A549 (cell line): Measurements from ENCODE around the gene NTM.

ENCODE experiments used
- KDM1A ChIP-seq: fragments of 200-600 bp; sonication (generic); IDR thresholded peaks from 2 replicates; pipeline ENCODE4 v1.6.1; 2016; ENCODE audit warnings: low read depth, mild to moderate bottlenecking
- POLR2A ChIP-seq: IDR thresholded peaks from 2 replicates; pipeline ENCODE4 v1.6.1; 2012; ENCODE audit warnings: mild to moderate bottlenecking, low read length
- POLR2AphosphoS2 ChIP-seq: conservative IDR thresholded peaks from 2 replicates; pipeline ENCODE4 v1.6.1; 2012; ENCODE audit warnings: low read length, improper control_type of control experiment, inconsistent platforms
- TF ChIP-seq, protein P1 (sequence below): fragments of >200 bp; sonication (Bioruptor Twin); formaldehyde crosslinking; IDR thresholded peaks from 3 replicates; pipeline ENCODE4 v1.5.1; 2016

DNA sequence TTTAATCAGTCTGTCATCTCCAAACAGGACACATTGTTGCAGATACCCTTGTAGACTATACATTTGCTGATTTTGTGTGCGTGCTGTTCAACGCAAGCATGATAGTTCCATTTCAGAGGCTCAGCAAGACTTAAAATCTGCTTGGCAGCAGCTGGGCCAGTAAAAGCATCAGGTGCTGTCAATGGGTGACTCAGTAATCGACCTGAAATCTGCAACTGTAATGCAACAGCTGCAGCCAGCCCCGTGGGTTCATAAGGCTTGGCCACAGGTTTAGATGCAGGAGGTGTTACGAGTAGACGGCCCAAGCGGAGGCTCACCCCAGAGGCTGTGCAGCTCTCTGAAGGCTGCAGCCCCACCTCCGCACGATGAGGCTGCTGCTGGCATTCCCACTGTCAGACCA is 84.6 kb downstream of the NTM start:
- no peak for TF ChIP-seq POLR2A
- no peak for TF ChIP-seq POLR2AphosphoS2
- no peak for TF ChIP-seq KDM1A
- TF ChIP-seq, protein P1, sequence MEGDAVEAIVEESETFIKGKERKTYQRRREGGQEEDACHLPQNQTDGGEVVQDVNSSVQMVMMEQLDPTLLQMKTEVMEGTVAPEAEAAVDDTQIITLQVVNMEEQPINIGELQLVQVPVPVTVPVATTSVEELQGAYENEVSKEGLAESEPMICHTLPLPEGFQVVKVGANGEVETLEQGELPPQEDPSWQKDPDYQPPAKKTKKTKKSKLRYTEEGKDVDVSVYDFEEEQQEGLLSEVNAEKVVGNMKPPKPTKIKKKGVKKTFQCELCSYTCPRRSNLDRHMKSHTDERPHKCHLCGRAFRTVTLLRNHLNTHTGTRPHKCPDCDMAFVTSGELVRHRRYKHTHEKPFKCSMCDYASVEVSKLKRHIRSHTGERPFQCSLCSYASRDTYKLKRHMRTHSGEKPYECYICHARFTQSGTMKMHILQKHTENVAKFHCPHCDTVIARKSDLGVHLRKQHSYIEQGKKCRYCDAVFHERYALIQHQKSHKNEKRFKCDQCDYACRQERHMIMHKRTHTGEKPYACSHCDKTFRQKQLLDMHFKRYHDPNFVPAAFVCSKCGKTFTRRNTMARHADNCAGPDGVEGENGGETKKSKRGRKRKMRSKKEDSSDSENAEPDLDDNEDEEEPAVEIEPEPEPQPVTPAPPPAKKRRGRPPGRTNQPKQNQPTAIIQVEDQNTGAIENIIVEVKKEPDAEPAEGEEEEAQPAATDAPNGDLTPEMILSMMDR: no peak
